HepG2 (cell line): ENCODE results near the gene NELFB. TPM values are rescaled to one million over a fixed set of nuclear protein-coding genes. Genes with fewer than 3 reads are reported as not detected.

ENCODE experiments used
- ATAC-seq: fragments of 200-7000 bp; cut with Tn5 transposase; 3 replicates; pipeline ENCODE4 v1.9.1; 2020; ENCODE audit warnings: mild to moderate bottlenecking, moderate library complexity
- BruUV-seq: library from RNA; stranded (reverse); fragments of 400-500 nt; replicated peaks from 2 replicates; lab custom pipeline; 2021; lab: Mats Ljungman, UMichigan
- CTCF ChIA-PET: fragments of 300-600 bp; formaldehyde crosslinking; extraction: SDS; loops from one replicate; lab custom pipeline; 2021; ENCODE audit warnings: low total read pairs, inconsistent platforms, low intra/inter-chr PET ratio; lab: Yijun Ruan, JAX
- POLR2A ChIA-PET: fragments of 350-600 bp; sonication (Branson Sonifier 250); formaldehyde crosslinking; loops from one replicate; lab custom pipeline; 2020; ENCODE audit warnings: antibody characterized with exemption, inconsistent platforms; lab: Yijun Ruan, JAX
- DNase-seq: peaks from one replicate; pipeline ENCODE4 v3.0.0-alpha.2; 2015; ENCODE audit warnings: low spot score
- FAIRE-seq: peaks from 3 replicates; lab custom pipeline; 2011; peaks lifted over from hg19 to GRCh38; lab: Jason Lieb, UNC
- H2AFZ ChIP-seq: one replicate; pipeline ENCODE4 v1.6.1; 2011; ENCODE audit warnings: low read length, inconsistent platforms
- H3K27ac ChIP-seq: fragments of 300-600 bp; 3 replicates; pipeline ENCODE4 v1.8.0; 2011; ENCODE audit warnings: mixed run types, mild to moderate bottlenecking, mixed read lengths, low read length, inconsistent platforms; ENCODE audit not compliant: insufficient read depth; ENCODE audit errors: extremely low read length
- H3K27me3 ChIP-seq, 2 experiments: fragments of 200-600 bp in 1 of 2; 2 replicates in 1 of 2; 3 replicates in 1 of 2; pipeline versions ENCODE4 v1.6.0 to v1.8.0; 2011; ENCODE audit warnings: low read length in 2 of 2, mild to moderate bottlenecking in 2 of 2, moderate library complexity in 2 of 2, inconsistent platforms in 1 of 2; ENCODE audit not compliant: insufficient read depth in 2 of 2, control insufficient read depth in 1 of 2
- H3K36me3 ChIP-seq, 2 experiments: fragments of 200-600 bp in 1 of 2; replicated peaks in 1 of 2; 2 replicates in 1 of 2; 3 replicates in 1 of 2; pipeline versions ENCODE4 v1.5.1 to v1.8.0; 2011; ENCODE audit warnings: low read length in 2 of 2, inconsistent platforms in 1 of 2; ENCODE audit not compliant: insufficient read depth in 2 of 2, control insufficient read depth in 1 of 2
- H3K4me1 ChIP-seq: 2 replicates; pipeline ENCODE4 v1.5.1; 2012; ENCODE audit warnings: low read length, inconsistent platforms; ENCODE audit not compliant: insufficient read depth
- H3K4me2 ChIP-seq: 2 replicates; pipeline ENCODE4 v1.6.0; 2011; ENCODE audit warnings: low read depth, low read length, inconsistent platforms
- H3K4me3 ChIP-seq, 3 experiments: fragments of 200-600 bp in 1 of 3; sonication (generic), shearing (Covaris generic) in 1 of 3; replicated peaks in 1 of 3; 2 replicates each; pipeline ENCODE4 v1.5.1; 2011 to 2016; ENCODE audit warnings: low read length in 3 of 3, inconsistent platforms in 2 of 3, low read depth in 2 of 3, mild to moderate bottlenecking in 2 of 3, control low read depth in 1 of 3, mixed read lengths in 1 of 3; ENCODE audit not compliant: insufficient read depth in 1 of 3
- H3K79me2 ChIP-seq: one replicate; pipeline ENCODE4 v1.6.1; 2011; ENCODE audit warnings: low read length, inconsistent platforms; ENCODE audit not compliant: insufficient read depth
- H3K9ac ChIP-seq: 2 replicates; pipeline ENCODE4 v1.6.0; 2011; ENCODE audit warnings: mild to moderate bottlenecking, low read depth, low read length, inconsistent platforms; ENCODE audit not compliant: insufficient read depth
- H3K9me3 ChIP-seq: 2 replicates; pipeline ENCODE4 v1.5.1; 2012; ENCODE audit warnings: mild to moderate bottlenecking, low read length
- H4K20me1 ChIP-seq: 2 replicates; pipeline ENCODE4 v1.6.0; 2011; ENCODE audit warnings: inconsistent platforms, mild to moderate bottlenecking, low read length, moderate library complexity; ENCODE audit not compliant: insufficient read depth
- KDM3A ChIP-seq: IDR thresholded peaks from 2 replicates; pipeline ENCODE4 v1.6.1; 2018; ENCODE audit warnings: low read depth, missing compliant biosample characterization
- PBX3 ChIP-seq: sonication (generic); formaldehyde crosslinking; IDR thresholded peaks from 2 replicates; pipeline ENCODE4 v1.8.1; 2023; ENCODE audit warnings: missing genetic modification reagents, inconsistent platforms, borderline replicate concordance
- WGBS: methylation state at CpG from one replicate; pipeline ENCODE4 v1.1.6; 2017; ENCODE audit warnings: low lambda C conversion rate; 5-methylcytosine and 5-hydroxymethylcytosine counted together
- in situ Hi-C: cut with HindIII; loops from 2 replicates; pipeline ENCODE4 v1.10.0; 2017; ENCODE audit warnings: low pct_unique_long_range_greater_than_20kb; ENCODE audit not compliant: extremely low pct_ligation_motif_present
- intact Hi-C: fragments of 100-400 bp; cut with micrococcal nuclease; formaldehyde crosslinking; loops from one replicate; pipeline ENCODE4 v1.10.0; 2022; ENCODE audit not compliant: unreplicated experiment
- polyA plus RNA-seq, 8 experiments: library from polyadenylated mRNA; depleted of rRNA in 3 of 8; stranded (reverse) in 7 of 8; unstranded in 1 of 8; fragments of >200 nt; fragmentation: Illumina TruSeq in 4 of 8; extraction: Trizol in 4 of 8; gene quantifications; 2 replicates each; pipeline versions ENCODE4 v1.2.1 to v1.2.3, GENCODE V29; 2011 to 2016; ENCODE audit warnings: low read depth in 4 of 8, missing spikeins in 1 of 8, mixed read lengths in 1 of 8; ENCODE audit not compliant: insufficient read depth in 1 of 8
- total RNA-seq, 5 experiments: library from RNA; depleted of rRNA; stranded (reverse); fragments of >200 nt; fragmentation: Illumina TruSeq; extraction: Trizol; gene quantifications; 2 replicates each; pipeline ENCODE4 v1.2.3, GENCODE V29; 2016; ENCODE audit warnings: low read depth in 1 of 5
- TF ChIP-seq, protein P1 (sequence below): sonication (generic); formaldehyde crosslinking; IDR thresholded peaks from 2 replicates; pipeline ENCODE4 v1.5.0; 2020; ENCODE audit warnings: mild to moderate bottlenecking, missing genetic modification reagents

Gene NELFB
- total and polyA plus RNA-seq, 2 of the 13 experiments (the other 11 are each of a cell fraction or from before 2014, with no cell fraction given), result 26.5 to 45.8 TPM

DNA sequence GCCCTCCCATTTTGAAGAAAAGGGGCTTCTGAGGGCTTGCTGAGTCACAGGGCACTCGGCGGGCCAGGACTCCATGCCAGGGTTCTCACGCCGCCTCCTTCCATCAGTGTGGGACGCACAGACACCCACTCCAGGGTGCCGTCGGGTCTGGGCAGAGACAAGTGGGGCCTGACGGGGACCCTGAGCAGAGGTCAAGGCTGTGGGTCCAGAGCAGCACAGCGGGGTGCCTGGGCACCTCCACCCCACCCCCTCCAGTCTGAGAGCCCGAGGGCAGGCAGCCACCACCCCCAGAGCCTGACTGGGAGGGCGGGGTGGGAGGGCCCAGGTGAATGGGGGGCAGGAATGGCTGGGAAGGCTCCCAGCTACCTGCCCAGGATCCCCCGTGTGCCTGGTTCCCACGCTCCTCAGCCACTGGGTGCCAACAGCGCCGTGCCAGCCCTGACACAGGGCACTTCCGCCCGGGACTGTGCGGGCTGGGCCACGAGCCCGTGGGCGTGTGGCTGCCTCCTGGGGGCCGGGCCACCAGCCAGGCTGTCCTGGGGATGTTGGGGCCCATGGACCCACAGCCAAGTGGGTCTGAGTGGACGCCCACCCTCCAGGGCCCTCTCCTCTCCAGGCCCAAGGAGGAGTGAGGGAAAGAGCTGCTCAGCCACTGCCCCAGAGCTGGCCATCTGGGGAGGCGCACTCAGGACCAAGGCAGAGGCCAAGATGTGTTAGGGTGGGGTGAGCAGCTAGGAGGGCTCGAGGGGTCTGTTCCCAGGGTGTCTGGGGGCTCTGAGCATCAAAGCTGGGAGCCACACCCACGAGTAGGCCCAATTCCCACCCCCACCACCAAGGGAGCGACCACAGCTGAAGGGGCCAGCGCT is 57.1 kb downstream of the NELFB start:
- ChIA-PET CTCF (no interaction called here), POLR2A (interaction anchor here (1.0 kb wide), 1 partner anchor 10 kb away, joined by 4 read pairs; the partner anchor contains the start of gene NRARP)
- ATAC-seq (no peak), FAIRE-seq (no peak), DNase-seq (no peak)
- H3K4me2 ChIP-seq, result no peak overlapping the region
- WGBS, result 62% methylated on average over 15 of the region's 28 CpGs
- H3K9ac ChIP-seq, result no peak overlapping the region
- no peaks in the 10 kb centered on the region for H3K9me3 ChIP-seq
- peaks cover 65% of the 10 kb centered on the region for H3K4me1 ChIP-seq
- H3K4me3 ChIP-seq, result no peak overlapping the region
- intact Hi-C loops, result no loop called here
- BruUV-seq, result no TSS peak
- no peaks in the 10 kb centered on the region for H3K79me2 ChIP-seq
- H2AFZ ChIP-seq, result no peak overlapping the region
- H3K27me3 ChIP-seq, result peaks cover 13 to 62% of the 10 kb centered on the region in 2 experiments
- no peaks in the 10 kb centered on the region for H4K20me1 ChIP-seq
- H3K27ac ChIP-seq, result no peak overlapping the region
- in situ Hi-C loops, result no loop called here
- TF ChIP-seq KDM3A (CRISPR knock-in tag), result no peak
- H3K36me3 ChIP-seq, result no peaks in the 10 kb centered on the region

DNA sequence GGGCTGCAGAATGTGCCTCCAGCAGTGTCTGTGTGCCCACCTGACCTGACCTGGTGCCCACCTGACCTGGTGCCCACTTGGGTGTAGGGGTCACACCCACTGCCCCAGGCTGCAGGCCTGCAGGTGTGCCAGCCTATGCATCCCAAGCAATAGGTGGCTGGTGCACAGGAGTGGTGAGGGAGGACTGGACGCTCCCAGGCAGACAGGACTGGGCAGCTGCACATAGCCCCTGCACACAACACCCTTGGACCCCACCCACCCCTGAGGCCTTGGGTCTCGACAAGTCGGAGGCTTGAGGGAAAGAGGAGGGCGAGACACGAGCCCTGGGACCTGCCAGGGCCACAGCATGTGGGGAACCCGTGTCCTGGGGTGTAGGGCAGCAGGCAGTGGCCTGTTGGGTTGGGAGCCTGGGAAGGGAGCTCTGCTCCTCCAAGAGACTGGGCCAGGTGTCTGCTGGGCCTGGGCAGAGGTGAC is 57.8 kb downstream of the NELFB start:
- no peak overlapping the region for H3K4me3 ChIP-seq
- no TSS peak for BruUV-seq
- H2AFZ ChIP-seq, result no peak overlapping the region
- POLR2A ChIA-PET, result interaction anchor here (1.0 kb wide), 1 partner anchor 11 kb away, joined by 4 read pairs; the partner anchor contains the start of gene NRARP
- CTCF ChIA-PET, result no interaction called here
- ATAC-seq, result no peak; the same call in 2 of the 3 replicates
- H3K79me2 ChIP-seq, result no peaks in the 10 kb centered on the region
- FAIRE-seq, result no peak
- no CpG with 5 or more reads among the region's 6 CpGs for WGBS
- H3K9ac ChIP-seq, result no peak overlapping the region
- peaks cover 16 to 63% of the 10 kb centered on the region in 2 experiments for H3K27me3 ChIP-seq
- H3K9me3 ChIP-seq, result no peaks in the 10 kb centered on the region
- no peaks in the 10 kb centered on the region for H4K20me1 ChIP-seq
- H3K27ac ChIP-seq, result no peak overlapping the region
- intact Hi-C loops (no loop called here), in situ Hi-C loops (no loop called here)
- no peak overlapping the region for H3K4me2 ChIP-seq
- no peak for DNase-seq
- no peaks in the 10 kb centered on the region for H3K36me3 ChIP-seq
- peaks cover 58% of the 10 kb centered on the region for H3K4me1 ChIP-seq
- TF ChIP-seq, protein P1, sequence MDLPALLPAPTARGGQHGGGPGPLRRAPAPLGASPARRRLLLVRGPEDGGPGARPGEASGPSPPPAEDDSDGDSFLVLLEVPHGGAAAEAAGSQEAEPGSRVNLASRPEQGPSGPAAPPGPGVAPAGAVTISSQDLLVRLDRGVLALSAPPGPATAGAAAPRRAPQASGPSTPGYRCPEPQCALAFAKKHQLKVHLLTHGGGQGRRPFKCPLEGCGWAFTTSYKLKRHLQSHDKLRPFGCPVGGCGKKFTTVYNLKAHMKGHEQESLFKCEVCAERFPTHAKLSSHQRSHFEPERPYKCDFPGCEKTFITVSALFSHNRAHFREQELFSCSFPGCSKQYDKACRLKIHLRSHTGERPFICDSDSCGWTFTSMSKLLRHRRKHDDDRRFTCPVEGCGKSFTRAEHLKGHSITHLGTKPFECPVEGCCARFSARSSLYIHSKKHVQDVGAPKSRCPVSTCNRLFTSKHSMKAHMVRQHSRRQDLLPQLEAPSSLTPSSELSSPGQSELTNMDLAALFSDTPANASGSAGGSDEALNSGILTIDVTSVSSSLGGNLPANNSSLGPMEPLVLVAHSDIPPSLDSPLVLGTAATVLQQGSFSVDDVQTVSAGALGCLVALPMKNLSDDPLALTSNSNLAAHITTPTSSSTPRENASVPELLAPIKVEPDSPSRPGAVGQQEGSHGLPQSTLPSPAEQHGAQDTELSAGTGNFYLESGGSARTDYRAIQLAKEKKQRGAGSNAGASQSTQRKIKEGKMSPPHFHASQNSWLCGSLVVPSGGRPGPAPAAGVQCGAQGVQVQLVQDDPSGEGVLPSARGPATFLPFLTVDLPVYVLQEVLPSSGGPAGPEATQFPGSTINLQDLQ (CRISPR knock-in tag), result no peak
- no peak for TF ChIP-seq PBX3 (CRISPR knock-in tag)
